ENCODE results near the gene RHCG.

- TF ChIP-seq CTCF (IDR thresholded peaks at IDR 0.05): no peak
- no peak for TF ChIP-seq ZFX (IDR thresholded peaks at IDR 0.05; ENCODE audit: borderline replicate concordance)
These were observed 67.4 kb downstream of the RHCG start for GRCh38 chr15:89429023-89429422.

Measured in 22Rv1 (cell line).